Mucosa of rectum (tissue), 2 donors: ENCODE data around the gene PPP1R9A.
A peak's percentile ranks its signal among the peaks of the same experiment; 100 is the strongest.

Experiments used
- H3K27ac ChIP-seq, 2 donors: one replicate each; pipeline ENCODE4 v1.7.0; 2013; ENCODE audit warnings: inconsistent platforms in 2 of 2, low read depth in 2 of 2, low read length in 2 of 2
- H3K27me3 ChIP-seq, 2 donors: one replicate each; pipeline ENCODE4 v1.7.0; 2013; ENCODE audit warnings: low read length in 2 of 2; ENCODE audit not compliant: control insufficient read depth in 2 of 2, insufficient read depth in 2 of 2
- H3K36me3 ChIP-seq, 2 donors: one replicate each; pipeline ENCODE4 v1.7.0; 2013; ENCODE audit warnings: low read length in 2 of 2; ENCODE audit not compliant: control insufficient read depth in 2 of 2, insufficient read depth in 2 of 2
- H3K4me1 ChIP-seq, 2 donors: one replicate each; pipeline ENCODE4 v1.7.0; 2013; ENCODE audit warnings: low read length in 2 of 2, mild to moderate bottlenecking in 1 of 2; ENCODE audit not compliant: control insufficient read depth in 2 of 2, insufficient read depth in 2 of 2
- H3K4me3 ChIP-seq, 2 donors: one replicate each; pipeline ENCODE4 v1.7.0; 2013; ENCODE audit warnings: low read length in 2 of 2
- H3K9ac ChIP-seq, 2 donors: one replicate each; pipeline ENCODE4 v1.7.0; 2013; ENCODE audit warnings: low read length in 2 of 2, low read depth in 1 of 2, mild to moderate bottlenecking in 1 of 2
- H3K9me3 ChIP-seq, 2 donors: one replicate each; pipeline ENCODE4 v1.7.0; 2013; ENCODE audit warnings: low read length in 2 of 2; ENCODE audit not compliant: control insufficient read depth in 2 of 2
- donor health status: healthy.
- donor health status: Normal muscosa, but diverticular disease.

PPP1R9A gene

DNA sequence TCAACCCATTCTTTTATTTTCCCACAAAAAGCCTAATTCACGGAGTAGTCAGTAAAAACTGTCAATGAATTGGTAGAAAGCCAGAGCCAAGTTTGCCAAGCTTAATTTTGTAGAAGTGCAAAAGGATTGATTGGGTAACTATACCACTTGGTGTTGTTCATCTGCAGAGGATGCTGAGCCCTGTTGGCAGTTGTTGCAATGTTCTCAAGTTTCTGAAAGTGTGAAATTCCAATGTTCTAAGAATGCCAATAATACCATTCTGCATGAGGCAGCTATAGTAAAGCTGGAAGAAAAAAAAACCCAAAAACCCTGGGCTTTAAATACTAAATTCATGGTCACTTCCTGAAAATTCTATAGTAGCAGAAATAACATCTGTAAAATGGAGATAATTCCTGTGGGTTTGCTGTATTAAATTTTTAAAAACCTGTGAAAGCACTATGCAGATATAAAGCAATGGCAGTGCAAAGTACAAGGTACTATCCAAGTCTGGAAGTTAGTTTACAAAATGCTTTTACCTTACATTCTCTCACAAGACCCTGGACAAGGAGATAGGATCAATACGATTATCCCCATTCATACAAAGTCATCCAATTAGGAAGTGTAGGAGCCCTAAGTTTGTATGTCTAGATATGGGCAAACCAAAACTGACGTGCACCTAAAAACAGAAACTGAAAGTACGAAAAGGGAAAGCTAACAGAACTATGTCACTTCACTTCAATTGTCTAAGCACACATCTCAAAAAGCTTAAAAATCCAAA, 423.0 kb downstream of the PPP1R9A start:
- Histone ChIP-seq H3K9ac (no peak overlapping the region), H3K4me1 (peaks cover 0 to 3% of the 10 kb centered on the region in 2 donors), H3K36me3 (no peaks in the 10 kb centered on the region), H3K9me3 (no peaks in the 10 kb centered on the region), H3K4me3 (peak overlapping the region; percentile 60 to 78), H3K27me3 (no peaks in the 10 kb centered on the region), H3K27ac (no peak overlapping the region)

DNA sequence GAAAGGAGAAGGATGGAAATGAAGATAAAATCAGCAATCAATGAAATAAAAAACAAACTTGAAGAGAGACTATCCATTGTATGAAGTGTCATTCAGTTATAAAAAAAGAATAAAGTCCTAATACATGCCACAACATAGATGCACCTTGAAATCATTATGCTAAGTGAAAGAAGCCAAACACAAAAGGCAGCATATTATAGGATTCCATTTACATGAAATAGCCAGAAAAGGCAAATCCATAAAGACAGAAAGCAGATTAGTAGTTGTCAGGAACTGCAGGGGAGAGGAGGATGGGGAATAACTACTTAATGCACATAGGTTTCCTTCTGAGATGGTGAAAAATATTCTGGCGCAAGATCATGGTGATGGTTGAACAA, 423.6 kb downstream of the PPP1R9A start:
- H3K4me3 ChIP-seq = peak overlapping the region; percentile 60 to 78
- H3K27ac ChIP-seq = no peak overlapping the region
- H3K4me1 ChIP-seq = peaks cover 0 to 3% of the 10 kb centered on the region in 2 donors
- no peaks in the 10 kb centered on the region for H3K27me3 ChIP-seq
- no peaks in the 10 kb centered on the region for H3K36me3 ChIP-seq
- no peaks in the 10 kb centered on the region for H3K9me3 ChIP-seq
- no peak overlapping the region for H3K9ac ChIP-seq

DNA sequence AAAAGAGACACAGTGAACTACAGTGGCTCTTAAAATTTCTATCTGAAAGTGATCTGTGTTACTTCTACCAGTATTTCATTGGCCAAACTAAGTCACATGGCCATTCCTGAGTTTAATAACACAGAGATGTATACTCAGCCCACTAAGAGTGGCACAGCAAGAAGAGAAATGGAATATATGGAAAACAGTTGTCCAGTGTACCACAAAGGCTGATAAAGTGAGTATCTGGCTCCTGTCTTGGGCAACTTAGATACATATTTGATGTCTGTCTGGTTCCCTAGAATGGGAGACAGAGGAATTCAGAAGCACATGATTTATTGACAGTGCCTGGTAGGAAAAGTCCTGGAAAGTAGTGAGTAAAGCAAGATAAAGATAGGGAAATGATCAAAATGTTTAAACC, 427.1 kb downstream of the PPP1R9A start:
- Histone ChIP-seq H3K27ac (no peak overlapping the region), H3K4me1 (peaks cover 0 to 3% of the 10 kb centered on the region in 2 donors), H3K27me3 (no peaks in the 10 kb centered on the region), H3K9ac (no peak overlapping the region), H3K36me3 (no peaks in the 10 kb centered on the region), H3K9me3 (no peaks in the 10 kb centered on the region), H3K4me3 (no peak overlapping the region)

DNA sequence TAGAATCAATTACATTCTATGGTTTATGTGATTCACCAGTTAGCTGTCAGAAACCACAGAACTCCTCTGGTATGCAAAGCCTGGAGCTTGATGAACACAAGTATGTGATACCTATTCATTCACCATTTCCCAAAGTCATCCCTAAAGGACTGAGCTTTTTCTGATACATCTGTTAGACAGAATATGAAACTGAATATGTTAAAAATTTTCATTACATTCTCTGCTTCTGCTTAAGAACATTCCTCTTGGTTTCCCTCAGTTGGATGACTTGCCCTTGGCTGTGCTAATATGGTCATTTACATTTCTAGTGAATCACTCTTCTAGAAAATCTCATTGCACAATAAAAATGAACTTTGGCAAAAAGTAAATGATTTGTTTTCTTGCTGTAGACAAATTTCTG, 427.7 kb downstream of the PPP1R9A start:
- H3K4me3 ChIP-seq = no peak overlapping the region
- H3K9me3 ChIP-seq = no peaks in the 10 kb centered on the region
- no peaks in the 10 kb centered on the region for H3K36me3 ChIP-seq
- no peak overlapping the region for H3K27ac ChIP-seq
- no peak overlapping the region for H3K9ac ChIP-seq
- H3K4me1 ChIP-seq = peaks cover 0 to 3% of the 10 kb centered on the region in 2 donors
- no peaks in the 10 kb centered on the region for H3K27me3 ChIP-seq

DNA sequence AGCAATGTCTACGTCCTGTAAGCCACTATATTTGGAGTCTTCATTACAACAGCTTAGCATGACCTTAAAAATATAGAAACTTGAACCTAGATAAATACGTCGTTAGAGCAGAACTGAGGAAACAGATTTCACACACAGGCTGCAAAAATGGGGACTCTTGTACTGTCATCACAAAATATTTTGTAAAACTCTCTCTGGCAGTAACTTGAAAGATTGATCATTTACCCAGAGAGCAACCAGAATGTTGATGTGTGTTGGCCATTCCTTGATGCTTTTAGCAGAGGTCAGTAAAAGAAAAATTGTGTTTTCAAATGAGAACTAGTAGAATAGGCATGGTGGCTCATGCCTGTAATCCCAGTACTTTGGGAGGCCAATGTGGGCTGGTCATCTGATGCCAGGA, 431.4 kb downstream of the PPP1R9A start:
- Histone ChIP-seq H3K9me3 (no peaks in the 10 kb centered on the region), H3K4me3 (no peak overlapping the region), H3K36me3 (no peaks in the 10 kb centered on the region), H3K27ac (no peak overlapping the region), H3K4me1 (no peaks in the 10 kb centered on the region), H3K9ac (no peak overlapping the region), H3K27me3 (no peaks in the 10 kb centered on the region)

DNA sequence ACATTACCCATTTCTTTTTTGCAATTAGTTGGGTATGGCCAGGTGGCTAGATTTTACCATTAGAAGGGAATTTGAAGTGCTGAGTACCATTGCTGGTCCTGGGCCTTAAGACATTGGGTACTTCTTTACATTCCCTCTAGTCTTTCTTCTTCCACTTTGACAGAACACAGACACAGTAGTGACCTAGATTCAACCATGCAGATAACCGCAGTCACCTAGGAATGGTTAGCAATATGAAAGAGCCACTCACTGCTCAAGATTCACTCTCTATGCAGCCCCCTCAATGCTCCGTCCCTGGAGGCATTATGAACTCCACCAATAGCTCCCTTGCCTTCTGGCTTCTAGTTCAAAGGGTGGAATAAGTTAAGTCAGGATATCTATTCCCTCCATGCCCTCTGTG, 433.1 kb downstream of the PPP1R9A start:
- Histone ChIP-seq H3K9me3 (no peaks in the 10 kb centered on the region), H3K4me1 (no peaks in the 10 kb centered on the region), H3K4me3 (no peak overlapping the region), H3K27ac (no peak overlapping the region), H3K9ac (no peak overlapping the region), H3K36me3 (no peaks in the 10 kb centered on the region), H3K27me3 (no peaks in the 10 kb centered on the region)

DNA sequence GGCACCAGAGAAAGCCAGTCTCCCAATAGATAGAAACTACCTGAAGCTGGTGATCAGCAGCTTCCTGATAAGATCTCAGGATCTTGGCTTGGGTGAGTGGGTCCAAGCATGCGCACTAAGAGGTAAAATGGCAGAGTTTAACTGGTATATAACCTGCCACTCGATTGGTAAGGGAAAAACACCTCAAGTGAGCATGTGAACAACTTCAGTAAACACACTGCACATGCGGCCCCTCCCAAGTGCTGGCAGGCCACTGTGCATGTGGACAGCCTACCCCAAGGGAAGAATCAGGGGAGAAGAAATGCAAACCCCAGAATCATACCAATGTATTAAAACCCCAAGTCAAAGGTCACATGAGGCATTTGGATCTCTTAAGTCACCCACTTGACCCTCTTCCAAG, 434.6 kb downstream of the PPP1R9A start:
- H3K27ac ChIP-seq = no peak overlapping the region
- no peaks in the 10 kb centered on the region for H3K9me3 ChIP-seq
- no peak overlapping the region for H3K9ac ChIP-seq
- no peak overlapping the region for H3K4me3 ChIP-seq
- no peaks in the 10 kb centered on the region for H3K36me3 ChIP-seq
- no peaks in the 10 kb centered on the region for H3K4me1 ChIP-seq
- no peaks in the 10 kb centered on the region for H3K27me3 ChIP-seq

DNA sequence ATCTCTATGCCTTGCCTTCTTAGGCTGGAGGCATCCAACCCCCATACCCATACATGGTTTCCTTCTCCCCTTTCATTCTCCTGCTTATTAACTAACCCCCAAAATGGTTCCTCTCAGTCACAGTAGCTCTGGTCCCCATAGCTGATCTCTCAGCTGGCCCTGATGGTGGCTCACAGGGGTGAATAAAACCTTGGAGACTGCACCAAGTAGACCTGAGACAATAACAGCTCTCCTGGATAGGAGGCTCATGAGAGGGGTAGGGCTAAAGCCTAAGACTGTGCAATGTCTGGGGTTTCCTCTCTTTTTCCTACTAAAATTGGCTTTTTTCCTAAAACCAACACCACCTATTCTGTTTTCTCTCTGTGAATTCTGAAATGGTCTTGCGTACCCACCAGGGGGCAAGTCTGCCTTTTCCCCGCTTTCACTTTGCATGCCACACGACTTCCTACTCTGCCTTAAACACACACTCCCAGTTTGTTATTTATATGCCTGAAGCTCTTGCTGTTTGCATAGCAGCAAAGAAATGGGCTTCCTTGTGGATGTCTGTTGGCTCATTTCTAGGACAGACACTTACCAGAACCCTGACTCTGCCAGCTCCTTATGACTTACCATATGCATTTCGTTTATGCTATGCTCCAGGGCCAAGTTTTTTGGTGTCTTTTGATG, 435.4 kb downstream of the PPP1R9A start:
- Histone ChIP-seq H3K36me3 (no peaks in the 10 kb centered on the region), H3K4me1 (no peaks in the 10 kb centered on the region), H3K9me3 (no peaks in the 10 kb centered on the region), H3K27ac (no peak overlapping the region), H3K27me3 (no peaks in the 10 kb centered on the region), H3K9ac (no peak overlapping the region), H3K4me3 (no peak overlapping the region)
